A673 (cell line): Measurements from ENCODE around the gene KIAA1328. TPM values are rescaled to one million over a fixed set of nuclear protein-coding genes. Genes with fewer than 3 reads are reported as not detected.
"Not testable (repeated sequence)": the region's sequence is repeated elsewhere in the genome, so short reads cannot be mapped to it uniquely, and the experiment has no call there.

Experiments
- BruUV-seq: library from RNA; stranded (reverse); fragments of 400-500 nt; replicated peaks from 2 replicates; lab custom pipeline; 2021; lab: Mats Ljungman, UMichigan
- CTCF ChIA-PET: fragments of 300-600 bp; sonication (Branson Sonifier 250); formaldehyde crosslinking; loops from one replicate; lab custom pipeline; 2022; ENCODE audit warnings: antibody characterized with exemption; lab: Charles Lee
- POLR2A ChIA-PET: fragments of 300-600 bp; sonication (Branson Sonifier 250); formaldehyde crosslinking; loops from one replicate; lab custom pipeline; 2022; ENCODE audit warnings: antibody characterized with exemption; ENCODE audit not compliant: low non-redundant PET; lab: Charles Lee
- DNase-seq: peaks from one replicate; pipeline ENCODE4 v3.0.0-alpha.2; 2015; ENCODE audit warnings: low spot score
- H3K27ac ChIP-seq: fragments of 200-600 bp; sonication (generic); 2 replicates; pipeline ENCODE4 v1.5.1; 2016; ENCODE audit warnings: mixed run types, low read depth, mild to moderate bottlenecking, mixed read lengths, antibody characterized with exemption, low read length; ENCODE audit not compliant: poor library complexity, severe bottlenecking
- H3K27me3 ChIP-seq: fragments of 200-600 bp; sonication (generic); replicated peaks from 2 replicates; pipeline ENCODE4 v1.6.1; 2017; ENCODE audit warnings: mixed run types, low read depth, mild to moderate bottlenecking, mixed read lengths, antibody characterized with exemption, low read length; ENCODE audit not compliant: insufficient read depth, poor library complexity
- H3K36me3 ChIP-seq: fragments of 200-600 bp; sonication (generic); 2 replicates; pipeline ENCODE4 v1.6.1; 2016; ENCODE audit warnings: mixed run types, mild to moderate bottlenecking, mixed read lengths, antibody characterized with exemption, low read length; ENCODE audit not compliant: insufficient read depth, poor library complexity, severe bottlenecking
- H3K4me1 ChIP-seq: fragments of 200-600 bp; sonication (generic); 2 replicates; pipeline ENCODE4 v1.6.1; 2017; ENCODE audit warnings: mixed run types, mild to moderate bottlenecking, mixed read lengths, antibody characterized with exemption, low read length; ENCODE audit not compliant: insufficient read depth, poor library complexity, severe bottlenecking
- H3K4me3 ChIP-seq: fragments of 200-600 bp; sonication (generic); 2 replicates; pipeline ENCODE4 v1.5.1; 2016; ENCODE audit warnings: low read depth, mixed run types, mild to moderate bottlenecking, mixed read lengths, low read length; ENCODE audit not compliant: poor library complexity, severe bottlenecking
- H3K9me3 ChIP-seq: fragments of 200-600 bp; sonication (generic); 2 replicates; pipeline ENCODE4 v1.6.1; 2016; ENCODE audit warnings: mixed run types, low read depth, mild to moderate bottlenecking, mixed read lengths, antibody characterized with exemption, low read length; ENCODE audit not compliant: poor library complexity, severe bottlenecking
- EZH2 ChIP-seq: fragments of 200-600 bp; sonication (generic); IDR thresholded peaks from 2 replicates; pipeline ENCODE4 v1.6.1; 2017; ENCODE audit warnings: borderline replicate concordance, low read depth, mild to moderate bottlenecking, mixed read lengths, antibody characterized with exemption, low read length; ENCODE audit not compliant: poor library complexity, severe bottlenecking
- intact Hi-C: fragments of 100-400 bp; cut with micrococcal nuclease; formaldehyde crosslinking; loops from one replicate; pipeline ENCODE4 v1.10.0; 2022; ENCODE audit not compliant: unreplicated experiment
- total RNA-seq: library from RNA; stranded (reverse); gene quantifications from 2 replicates; pipeline ENCODE4 v1.2.3, GENCODE V29; 2021
- TF ChIP-seq, protein P1 (sequence below): fragments of 300-800, 200-600 bp; sonication (generic); conservative IDR thresholded peaks from 2 replicates; pipeline ENCODE4 v1.5.1; 2017; ENCODE audit warnings: low read depth, mild to moderate bottlenecking, antibody characterized with exemption, low read length, moderate library complexity, mixed read lengths

KIAA1328 gene
- total RNA-seq, 1 experiment from 2014 or later, result 6.5 TPM

DNA sequence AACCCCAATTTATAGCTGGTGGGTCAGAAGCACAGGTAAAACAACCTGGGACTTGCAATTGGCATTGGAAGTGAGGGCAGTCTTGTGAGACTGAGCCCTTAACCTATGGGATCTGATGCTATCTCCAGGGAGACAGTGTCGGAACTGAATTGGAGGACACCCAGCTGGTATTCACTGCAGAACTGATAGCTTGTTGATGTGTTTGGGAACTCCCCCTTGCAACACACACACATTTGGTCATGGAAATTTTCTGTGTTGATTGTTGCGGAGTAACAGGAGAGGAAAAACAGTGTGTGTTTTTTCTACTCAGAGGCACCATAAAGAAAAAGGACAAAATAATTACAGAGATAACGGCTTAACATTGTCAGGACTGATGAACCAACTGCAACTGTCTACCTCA, 16.2 kb upstream of the KIAA1328 start:
- intact Hi-C loops, result no loop called here
- Histone ChIP-seq H3K36me3 (peaks cover 16% of the 10 kb centered on the region), H3K27me3 (no peaks in the 10 kb centered on the region), H3K9me3 (no peaks in the 10 kb centered on the region), H3K27ac (no peak overlapping the region), H3K4me3 (no peak overlapping the region), H3K4me1 (no peaks in the 10 kb centered on the region)
- no peak for DNase-seq
- no peak for TF ChIP-seq EZH2
- TF ChIP-seq, protein P1, sequence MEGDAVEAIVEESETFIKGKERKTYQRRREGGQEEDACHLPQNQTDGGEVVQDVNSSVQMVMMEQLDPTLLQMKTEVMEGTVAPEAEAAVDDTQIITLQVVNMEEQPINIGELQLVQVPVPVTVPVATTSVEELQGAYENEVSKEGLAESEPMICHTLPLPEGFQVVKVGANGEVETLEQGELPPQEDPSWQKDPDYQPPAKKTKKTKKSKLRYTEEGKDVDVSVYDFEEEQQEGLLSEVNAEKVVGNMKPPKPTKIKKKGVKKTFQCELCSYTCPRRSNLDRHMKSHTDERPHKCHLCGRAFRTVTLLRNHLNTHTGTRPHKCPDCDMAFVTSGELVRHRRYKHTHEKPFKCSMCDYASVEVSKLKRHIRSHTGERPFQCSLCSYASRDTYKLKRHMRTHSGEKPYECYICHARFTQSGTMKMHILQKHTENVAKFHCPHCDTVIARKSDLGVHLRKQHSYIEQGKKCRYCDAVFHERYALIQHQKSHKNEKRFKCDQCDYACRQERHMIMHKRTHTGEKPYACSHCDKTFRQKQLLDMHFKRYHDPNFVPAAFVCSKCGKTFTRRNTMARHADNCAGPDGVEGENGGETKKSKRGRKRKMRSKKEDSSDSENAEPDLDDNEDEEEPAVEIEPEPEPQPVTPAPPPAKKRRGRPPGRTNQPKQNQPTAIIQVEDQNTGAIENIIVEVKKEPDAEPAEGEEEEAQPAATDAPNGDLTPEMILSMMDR, result no peak
- CTCF ChIA-PET, result no interaction called here
- POLR2A ChIA-PET, result interaction anchor here (0.6 kb wide), 1 partner anchor 1923 kb away, joined by 3 read pairs; no protein-coding TSS in a partner anchor
- no TSS peak for BruUV-seq

DNA sequence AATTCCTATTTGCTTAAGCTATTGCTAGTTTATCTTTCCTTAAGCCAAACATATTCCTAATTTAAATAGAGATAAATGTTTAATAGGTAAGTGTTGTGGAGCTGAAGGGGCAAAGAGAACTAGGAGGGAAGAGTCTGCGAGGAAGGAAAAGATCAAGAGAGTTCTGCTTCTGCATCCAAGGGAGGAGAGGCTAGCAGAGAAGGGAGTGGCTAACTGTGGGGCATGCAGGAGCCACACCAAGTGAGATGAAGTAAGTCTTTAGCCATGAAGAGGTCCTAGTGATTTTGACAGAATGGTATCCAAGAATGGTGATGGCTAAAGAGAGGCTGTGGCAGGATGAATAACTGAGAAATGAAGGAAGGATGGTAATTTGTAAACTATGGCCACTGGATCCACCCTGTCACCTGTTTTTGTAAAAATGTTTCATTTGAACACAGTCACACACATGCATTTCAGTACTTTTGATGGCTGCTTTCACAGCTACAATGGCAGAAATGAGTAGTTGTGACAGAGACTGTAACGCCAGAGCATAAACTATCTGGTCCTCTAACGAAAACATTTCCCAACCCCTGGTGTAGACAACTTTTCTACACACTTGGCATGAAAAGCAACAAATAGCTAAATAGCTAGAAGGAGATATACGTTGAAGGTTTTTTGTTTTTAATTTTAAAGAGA, 15.7 kb upstream of the KIAA1328 start:
- Histone ChIP-seq H3K27me3 (no peaks in the 10 kb centered on the region), H3K4me3 (no peak overlapping the region), H3K27ac (no peak overlapping the region), H3K36me3 (peaks cover 20% of the 10 kb centered on the region), H3K9me3 (no peaks in the 10 kb centered on the region), H3K4me1 (no peaks in the 10 kb centered on the region)
- TF ChIP-seq EZH2, result no peak
- intact Hi-C loops, result no loop called here
- DNase-seq, result no peak
- CTCF ChIA-PET, result no interaction called here
- POLR2A ChIA-PET, result no interaction called here
- no TSS peak for BruUV-seq

DNA sequence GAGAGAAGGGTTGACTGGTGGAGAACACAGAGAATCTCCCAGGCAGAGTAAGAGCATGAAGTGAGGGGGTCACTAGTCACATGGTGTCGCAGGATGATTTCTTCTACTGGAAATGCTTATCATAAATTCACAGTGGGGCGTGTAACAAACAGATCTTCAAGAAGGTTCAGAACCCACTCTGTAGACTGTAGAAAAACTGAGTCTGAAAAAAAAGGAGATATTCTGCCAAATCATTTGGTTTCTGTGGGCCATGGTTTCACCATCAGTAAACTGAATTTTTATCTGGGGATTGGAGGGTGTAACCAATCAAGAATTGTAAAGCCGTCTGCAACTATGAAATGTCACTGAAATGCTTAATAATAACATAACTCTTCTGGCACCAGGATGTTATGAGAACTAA, 15.1 kb upstream of the KIAA1328 start:
- Histone ChIP-seq H3K4me3 (no peak overlapping the region), H3K9me3 (no peaks in the 10 kb centered on the region), H3K27ac (no peak overlapping the region), H3K36me3 (peaks cover 23% of the 10 kb centered on the region), H3K4me1 (no peaks in the 10 kb centered on the region), H3K27me3 (no peaks in the 10 kb centered on the region)
- no TSS peak for BruUV-seq
- ChIA-PET POLR2A (no interaction called here), CTCF (no interaction called here)
- no peak for DNase-seq
- no peak for TF ChIP-seq EZH2
- TF ChIP-seq, protein P1, result no peak
- intact Hi-C loops, result no loop called here

DNA sequence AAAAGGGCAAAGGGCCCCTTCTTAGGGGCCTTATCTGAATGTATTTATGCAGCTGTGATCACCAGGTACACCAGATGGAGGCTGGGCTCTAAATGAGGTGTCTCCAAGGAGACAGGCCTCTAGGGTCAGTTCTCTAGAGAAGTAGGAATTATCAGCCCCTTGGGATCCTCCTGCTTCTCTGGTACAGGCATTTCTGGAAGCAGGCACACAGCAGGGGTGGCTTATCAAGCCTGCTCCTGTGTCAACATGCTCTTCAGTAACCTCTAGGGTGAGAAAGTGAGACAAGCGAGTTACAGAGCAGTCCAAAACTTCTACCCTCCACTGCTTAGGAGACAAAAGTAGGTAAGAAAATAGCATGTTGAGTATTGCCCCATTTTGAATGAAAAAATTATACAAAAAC, 13.9 kb upstream of the KIAA1328 start:
- ChIA-PET POLR2A (no interaction called here), CTCF (no interaction called here)
- H3K4me1 ChIP-seq, result no peaks in the 10 kb centered on the region
- peak overlapping the region; percentile 24 for H3K27ac ChIP-seq
- H3K4me3 ChIP-seq, result no peak overlapping the region
- TF ChIP-seq, protein P1, result no peak
- no peak for TF ChIP-seq EZH2
- intact Hi-C loops, result no loop called here
- peaks cover 25% of the 10 kb centered on the region for H3K36me3 ChIP-seq
- no peaks in the 10 kb centered on the region for H3K27me3 ChIP-seq
- no TSS peak for BruUV-seq
- no peaks in the 10 kb centered on the region for H3K9me3 ChIP-seq
- peak; percentile 18 for DNase-seq

DNA sequence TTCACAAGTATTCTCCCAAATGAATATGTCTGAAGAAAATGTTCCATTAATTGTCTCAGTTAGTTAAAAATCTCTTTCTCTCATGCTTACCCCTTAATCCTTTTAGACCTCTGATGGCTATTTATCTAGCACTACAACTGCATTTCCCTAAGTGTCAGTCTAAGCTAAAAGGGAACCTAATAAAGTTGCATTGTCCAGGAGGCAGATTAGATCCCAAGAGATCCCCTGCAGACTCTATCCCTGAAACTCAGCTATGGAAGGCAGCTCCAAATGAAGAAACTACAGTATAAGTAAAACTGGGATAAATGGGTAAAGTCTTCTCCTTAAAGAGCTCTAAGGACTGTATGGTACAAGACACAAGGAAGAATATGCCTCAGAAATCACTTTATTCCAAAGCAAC, 12.8 kb upstream of the KIAA1328 start:
- BruUV-seq, CTCF ChIA-PET, H3K4me1 ChIP-seq, intact Hi-C loops, POLR2A ChIA-PET, H3K27ac ChIP-seq, DNase-seq, H3K27me3 ChIP-seq, H3K9me3 ChIP-seq, H3K4me3 ChIP-seq: not testable (repeated sequence)
- H3K36me3 ChIP-seq, result peaks cover 25% of the 10 kb centered on the region
